HG02588 (cell line): ENCODE data around the gene TPSAB1.
"Not testable (repeated sequence)": the region's sequence is repeated elsewhere in the genome, so short reads cannot be mapped to it uniquely, and the experiment has no call there.

Source experiments
- ATAC-seq: cut with Tn5 transposase; IDR thresholded peaks from one replicate; pipeline ENCODE4 v1.9.1; 2021; ENCODE audit warnings: mild to moderate bottlenecking, moderate library complexity; ENCODE audit not compliant: unreplicated experiment

Gene TPSAB1

DNA sequence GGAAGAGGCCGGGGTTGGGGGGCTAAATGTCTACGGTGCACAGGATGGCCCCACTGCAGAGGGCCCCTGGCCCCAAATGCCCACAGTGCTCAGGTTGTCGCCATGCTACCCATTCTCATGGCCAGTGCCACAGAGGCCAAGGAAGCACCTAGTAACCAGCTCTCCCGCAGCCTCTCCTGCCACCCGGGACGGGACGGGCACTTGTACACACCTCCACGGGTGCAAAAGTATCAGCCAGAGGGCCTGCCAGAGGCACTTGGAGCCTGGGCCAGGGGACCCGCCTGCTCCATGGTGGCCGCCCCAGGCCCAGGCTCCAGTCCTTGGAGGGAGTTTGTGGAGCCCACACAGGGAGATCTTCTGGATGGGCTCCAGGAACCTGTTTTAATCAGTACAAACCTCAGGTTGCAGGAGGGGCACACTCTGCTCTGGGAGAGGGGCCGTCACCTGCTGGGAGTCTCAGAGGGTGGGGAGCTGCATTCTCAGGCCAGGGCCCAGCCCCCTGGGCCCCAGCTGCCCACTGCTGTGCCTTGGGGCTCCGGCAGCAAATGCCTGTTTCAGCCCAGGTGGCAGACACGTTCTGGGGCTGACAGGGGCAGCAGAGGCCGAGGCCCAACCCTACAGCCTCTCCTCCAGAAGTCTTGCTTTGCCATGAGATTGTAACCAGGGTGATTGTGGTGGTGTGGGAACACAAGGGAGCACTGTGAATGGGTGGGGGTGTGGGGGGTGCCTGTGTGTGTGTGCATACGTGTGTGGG is 23.3 kb downstream of the TPSAB1 start:
- no peak for ATAC-seq

- ATAC-seq: no peak
Observed at GRCh38 chr16:1264345-1265089, 24.0 kb downstream of the TPSAB1 start.

DNA sequence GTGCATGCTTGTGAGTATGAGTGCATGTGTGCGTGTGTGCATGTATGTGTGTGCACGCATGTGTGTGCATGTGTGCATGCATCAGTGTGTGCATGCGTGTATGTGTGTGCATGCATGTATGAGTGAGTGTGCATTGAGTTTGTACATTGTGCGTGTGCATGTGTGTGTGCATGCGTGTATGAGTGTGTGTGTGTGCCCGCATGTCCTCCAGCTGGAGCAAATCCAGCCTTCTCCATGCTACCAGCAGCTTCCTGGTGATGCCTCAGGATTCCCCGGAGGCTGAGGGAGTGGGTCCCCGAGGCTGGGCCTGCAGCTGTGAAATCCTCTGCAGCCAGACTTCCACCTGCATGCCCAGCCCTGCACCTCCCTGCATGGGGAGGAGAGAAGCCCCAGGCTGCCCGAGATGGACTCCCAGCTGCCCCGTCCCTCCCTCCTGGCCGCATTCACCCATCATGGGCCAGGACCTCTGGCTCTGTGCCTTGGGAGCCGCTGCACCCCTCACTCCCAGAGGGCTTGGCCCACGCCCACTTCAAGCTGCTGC is 24.7 kb downstream of the TPSAB1 start:
- no peak for ATAC-seq

- ATAC-seq: no peak
Observed at GRCh38 chr16:1265826-1266225, 25.3 kb downstream of the TPSAB1 start.

DNA sequence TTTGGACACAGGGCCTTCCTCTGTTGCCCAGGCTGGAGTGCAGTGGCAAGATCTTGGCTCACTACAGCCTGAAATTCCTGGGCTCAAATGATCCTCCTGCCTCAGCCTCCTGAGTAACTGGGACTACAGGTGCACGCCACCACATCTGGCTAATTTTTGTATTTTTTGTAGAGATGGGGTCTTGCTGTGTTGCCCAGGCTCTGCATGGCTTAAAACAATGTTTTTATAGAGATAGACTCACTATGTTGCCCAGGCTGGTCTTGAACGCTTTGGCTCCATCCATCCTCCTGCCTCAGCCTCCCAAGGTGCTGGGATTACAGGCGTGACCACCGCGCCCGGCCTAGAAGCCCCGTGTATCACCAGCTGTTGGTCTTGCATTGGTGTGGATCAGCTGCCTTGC is 28.9 kb downstream of the TPSAB1 start:
- not testable (repeated sequence) for ATAC-seq

DNA sequence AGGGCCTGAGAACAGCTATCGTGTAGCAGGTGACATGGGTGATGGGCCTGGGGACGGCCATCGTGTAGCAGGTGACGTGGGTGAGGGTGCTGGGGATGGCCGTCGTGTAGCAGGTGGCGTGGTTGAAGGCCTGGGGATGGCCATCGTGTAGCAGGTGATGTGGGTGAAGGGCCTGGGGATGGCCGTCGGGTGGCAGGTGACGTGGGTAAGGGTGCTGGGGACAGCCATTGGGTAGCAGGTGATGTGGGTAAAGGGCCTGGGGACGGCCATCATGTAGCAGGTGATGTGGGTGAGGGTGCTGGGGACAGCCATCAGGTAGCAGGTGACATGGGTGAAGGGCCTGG is 30.8 kb downstream of the TPSAB1 start:
- no peak for ATAC-seq

DNA sequence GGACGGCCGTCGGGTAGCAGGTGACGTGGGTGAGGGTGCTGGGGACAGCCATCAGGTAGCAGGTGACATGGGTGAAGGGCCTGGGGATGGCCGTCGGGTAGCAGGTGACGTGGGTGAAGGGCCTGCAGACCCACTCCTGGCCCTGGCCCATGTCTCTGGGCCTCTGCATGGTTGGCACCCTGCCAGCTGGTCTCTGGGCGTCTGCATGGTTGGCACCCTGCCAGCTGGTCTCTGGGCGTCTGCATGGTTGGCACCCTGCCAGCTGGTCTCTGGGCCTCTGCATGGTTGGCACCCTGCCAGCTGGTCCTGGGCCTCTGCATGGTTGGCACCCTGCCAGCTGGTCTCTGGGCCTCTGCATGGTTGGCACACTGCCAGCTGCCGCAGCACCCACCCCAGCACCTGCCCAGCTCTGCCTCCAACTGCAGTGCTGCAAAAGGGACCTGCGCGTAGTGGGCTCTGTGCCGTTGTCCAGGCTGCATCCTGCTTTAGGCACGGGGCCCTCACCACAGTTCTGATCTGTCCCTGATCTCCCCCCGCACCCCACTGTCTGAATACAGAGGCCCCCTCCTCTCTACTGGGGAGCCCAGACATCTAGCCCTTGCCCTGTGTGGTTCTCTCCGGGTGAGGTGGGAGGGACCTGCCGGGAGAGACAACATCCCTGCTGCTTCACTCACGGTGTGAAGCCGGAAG is 31.4 kb downstream of the TPSAB1 start:
- ATAC-seq: not testable (repeated sequence)

DNA sequence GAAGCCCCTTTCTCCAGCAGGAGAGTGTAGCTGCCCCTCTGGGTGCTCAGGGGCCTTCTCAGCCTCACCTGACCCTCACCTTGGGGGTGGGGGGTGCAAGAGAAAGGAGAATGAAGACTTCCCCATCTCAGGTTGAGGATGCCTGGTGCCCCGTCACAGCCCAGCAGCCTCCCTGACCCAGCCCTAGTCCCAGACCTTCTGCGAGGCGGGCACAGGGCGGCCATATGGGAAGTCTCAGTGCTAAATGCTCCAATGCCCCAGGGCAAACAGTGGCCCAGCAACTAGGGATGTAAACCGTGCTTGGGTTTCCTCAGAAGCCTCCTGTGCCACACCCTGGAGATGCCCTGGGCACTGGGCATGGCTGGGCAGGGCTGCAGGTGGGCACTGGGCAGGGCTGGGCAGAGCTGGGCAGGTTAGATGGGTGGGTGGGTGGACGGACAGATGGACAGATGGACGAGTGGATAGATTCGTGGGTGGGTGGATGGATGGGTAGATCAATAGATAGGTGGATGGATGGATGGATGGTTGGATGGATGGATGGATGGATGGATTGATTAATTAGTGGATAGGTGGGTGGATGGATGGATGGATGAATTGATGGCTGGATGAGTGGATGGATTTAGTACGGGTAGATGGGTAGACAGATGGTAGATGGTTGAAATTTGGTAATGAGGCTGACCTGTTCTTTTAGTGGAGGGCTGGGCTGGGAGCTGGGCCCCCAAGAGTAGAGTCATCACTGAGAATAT is 32.1 kb downstream of the TPSAB1 start:
- no peak for ATAC-seq

DNA sequence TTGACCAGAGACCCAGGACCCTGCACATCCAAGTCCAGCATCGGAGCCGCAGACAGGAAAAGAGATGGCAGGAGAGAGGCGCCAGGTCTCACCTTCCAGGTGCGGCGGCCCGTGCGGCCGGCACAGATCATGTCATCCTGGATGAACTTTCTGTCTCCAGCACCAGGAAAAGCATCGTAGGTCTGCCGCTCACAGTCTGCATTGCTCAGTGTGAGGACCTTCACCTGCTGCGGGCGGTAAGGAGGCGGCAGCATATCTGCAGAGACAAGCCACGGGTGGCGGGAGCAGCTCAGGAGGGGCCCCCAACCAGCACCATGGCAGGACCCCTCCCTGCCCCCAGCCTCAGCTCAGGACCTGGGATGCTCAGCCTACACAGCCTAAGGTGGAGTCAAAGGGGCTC is 33.3 kb downstream of the TPSAB1 start:
- no peak for ATAC-seq

DNA sequence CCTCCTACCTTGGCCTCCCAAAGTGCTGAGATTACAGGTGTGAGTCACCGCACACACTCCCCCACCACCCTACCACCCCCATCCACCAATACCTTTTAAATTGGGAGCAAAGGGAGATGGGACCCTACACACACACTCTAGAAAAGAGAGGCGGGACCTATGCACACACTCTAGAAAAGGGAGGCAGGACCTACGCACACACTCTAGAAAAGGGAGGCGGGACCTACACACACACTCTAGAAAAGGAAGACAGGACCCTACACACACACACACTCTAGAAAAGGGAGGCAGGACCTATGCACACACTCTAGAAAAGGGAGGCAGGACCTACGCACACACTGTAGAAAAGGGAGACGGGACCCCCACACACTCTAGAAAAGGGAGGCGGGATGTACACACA is 34.3 kb downstream of the TPSAB1 start:
- no peak for ATAC-seq

DNA sequence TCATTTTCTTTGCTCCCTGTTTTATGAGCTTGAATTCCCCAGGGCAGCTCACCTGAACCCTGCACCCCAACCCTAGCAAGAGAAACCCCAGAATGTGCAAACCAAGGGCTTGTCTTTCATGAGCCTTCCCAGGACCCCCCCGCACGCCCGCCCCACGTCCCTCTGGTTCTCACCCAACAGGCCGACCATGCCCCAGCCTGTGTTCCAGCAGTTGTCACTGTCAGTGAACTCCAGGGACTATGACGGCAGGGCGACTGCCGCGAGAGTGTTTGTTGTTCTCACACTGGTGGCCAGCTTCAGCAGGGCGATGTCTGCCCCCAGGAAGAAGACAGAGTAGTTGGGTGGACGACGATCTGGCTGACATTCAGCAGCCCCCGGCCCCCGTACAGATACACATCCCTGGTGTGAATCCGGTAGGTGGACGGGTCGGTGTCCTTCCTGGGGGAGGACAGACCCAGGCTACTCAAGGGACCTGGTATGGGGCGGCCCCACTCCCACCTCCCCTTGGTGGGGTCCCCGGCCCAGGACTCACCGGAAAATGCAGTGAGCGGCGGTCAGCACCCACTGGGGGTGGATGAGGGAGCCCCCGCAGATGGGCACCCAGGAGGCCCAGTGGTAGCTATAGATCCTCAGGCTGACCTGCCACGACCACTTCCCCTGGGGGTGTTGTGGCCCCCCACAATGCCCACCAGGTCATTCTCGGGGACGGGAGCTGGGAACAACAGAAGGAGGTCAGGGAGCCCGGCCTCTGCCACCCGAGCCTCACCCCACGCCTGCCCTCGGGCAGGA is 35.5 kb downstream of the TPSAB1 start:
- no peak for ATAC-seq

DNA sequence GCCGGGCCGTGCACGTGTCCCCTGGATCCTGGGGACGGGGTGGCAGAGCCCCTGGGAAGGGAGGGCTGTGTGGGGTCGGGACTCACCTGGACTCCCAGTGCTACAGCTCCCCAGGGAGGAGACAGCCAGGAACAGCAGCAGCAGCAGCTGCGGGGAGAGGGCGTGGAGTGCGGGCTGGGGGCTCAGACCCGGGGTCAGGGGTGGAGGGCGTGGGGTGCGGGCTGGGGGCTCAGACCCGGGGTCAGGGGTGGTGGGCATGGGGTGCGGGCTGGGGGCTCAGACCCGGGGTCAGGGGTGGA is 36.0 kb downstream of the TPSAB1 start:
- ATAC-seq: no peak

DNA sequence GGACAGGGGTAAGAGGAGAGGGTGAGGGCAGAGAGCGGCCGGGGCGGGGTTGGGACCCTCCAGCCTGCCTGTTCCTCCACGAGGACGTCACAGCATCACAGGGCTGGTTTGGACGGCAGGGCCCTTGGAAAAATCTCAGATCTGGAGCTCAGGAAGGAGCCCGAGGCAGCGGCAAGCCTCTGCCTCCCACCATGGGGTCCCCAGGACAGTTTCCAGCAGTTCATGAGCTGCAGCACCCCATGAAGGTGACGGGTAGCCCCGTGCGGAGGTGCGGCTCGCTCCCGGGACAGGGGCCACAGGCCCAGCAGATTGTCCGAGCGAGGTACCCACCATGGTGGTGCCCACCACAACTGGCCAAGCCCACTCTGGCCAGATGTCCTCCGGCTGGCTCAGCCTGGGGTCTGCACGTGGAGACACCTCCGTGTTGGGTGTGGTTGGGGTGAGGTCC is 36.7 kb downstream of the TPSAB1 start:
- no peak for ATAC-seq

GRCh38 chr16:1277617-1278282 is 37.2 kb downstream of the TPSAB1 start:
- no peak for ATAC-seq

DNA sequence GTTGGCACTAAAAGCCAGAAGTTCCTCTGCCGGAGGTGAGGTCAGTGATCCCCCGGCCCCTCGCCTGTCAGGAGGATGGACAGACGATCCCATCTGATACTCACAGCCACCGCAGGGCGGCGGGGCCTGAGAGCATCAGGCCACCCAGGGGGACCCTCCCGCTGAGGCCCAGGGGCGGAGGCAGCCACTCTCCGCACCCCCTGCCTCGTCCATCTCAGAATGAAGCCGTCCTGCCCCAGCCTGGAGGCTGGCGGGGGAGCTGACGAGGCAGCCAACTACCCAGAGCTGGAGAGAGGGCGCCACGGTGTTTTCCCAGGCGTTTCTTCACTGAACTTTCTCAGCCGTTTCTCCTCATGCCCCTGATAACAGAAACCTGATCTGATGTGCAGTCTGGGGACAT is 38.0 kb downstream of the TPSAB1 start:
- no peak for ATAC-seq

DNA sequence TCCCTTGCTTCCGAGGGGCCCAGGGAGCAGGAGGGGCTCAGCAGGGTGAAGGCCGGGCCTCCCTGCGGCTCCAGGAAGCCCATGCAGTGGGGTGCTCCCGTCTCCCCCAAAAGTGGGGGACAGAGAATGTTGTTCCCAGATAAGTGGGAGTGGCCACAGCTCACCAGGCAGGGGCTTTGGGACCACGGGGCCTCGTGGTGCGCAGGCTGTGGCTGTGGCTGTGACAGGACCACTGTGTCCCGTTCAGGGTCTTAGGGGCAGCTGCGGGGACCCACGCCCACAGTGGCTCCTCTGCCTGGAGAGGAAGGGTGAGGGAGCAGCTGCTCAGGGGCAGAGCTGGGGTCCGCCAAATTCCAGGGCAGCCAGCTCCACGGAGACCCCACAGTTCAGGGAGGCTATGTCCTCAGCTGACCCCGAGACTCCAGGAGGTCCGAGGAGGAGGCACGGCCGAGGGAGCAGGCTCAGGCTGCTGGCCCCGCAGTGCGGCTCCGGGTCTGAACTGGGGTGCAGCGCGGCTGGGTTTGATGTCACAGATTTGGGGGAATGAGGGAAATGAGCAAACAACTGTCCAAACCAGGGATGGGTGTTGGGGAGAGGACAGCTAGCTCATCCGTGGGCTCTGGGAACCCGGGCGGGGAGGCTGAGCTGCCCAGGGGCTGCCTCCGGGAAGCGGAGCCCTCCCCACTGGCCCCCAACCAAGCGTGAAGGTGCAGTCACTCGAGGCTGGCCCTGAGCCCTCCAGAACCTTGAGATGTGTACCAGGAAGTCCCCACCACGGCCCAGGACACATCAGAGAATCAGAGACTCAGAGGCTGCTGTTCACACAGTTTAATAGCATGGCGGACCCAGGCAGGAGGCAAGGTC is 38.8 kb downstream of the TPSAB1 start:
- ATAC-seq: no peak

DNA sequence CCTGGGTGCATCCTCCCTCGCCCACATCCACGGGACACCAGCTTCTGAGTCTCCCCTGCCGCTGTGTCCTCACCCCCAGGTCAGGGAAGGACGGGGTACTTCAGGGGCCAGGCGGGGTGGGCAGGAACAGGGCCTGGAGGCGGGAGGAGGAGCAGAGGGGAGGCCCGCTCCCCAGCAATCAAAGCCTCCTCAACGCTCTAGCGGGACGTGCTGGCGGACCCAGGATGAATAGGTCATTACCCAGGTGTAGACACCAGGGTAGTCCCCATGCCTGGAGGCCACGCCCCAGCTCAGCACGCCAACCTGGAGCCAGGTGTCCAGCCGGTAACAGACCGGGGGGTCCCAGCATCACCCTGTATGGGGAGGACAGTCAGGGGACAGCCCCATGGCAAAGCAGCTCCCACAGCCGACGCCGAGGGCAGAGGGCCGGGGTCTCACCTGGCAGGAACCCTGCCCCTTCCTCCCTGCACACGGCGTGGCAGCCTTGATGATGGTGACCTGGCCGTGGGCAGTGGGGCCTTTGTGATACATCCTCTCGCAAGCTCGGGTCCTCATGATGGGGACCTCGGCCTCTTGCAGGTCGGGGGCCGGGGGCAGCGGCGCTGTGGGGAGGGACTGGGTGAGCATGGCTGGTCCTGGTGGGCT is 39.6 kb downstream of the TPSAB1 start:
- no peak for ATAC-seq

DNA sequence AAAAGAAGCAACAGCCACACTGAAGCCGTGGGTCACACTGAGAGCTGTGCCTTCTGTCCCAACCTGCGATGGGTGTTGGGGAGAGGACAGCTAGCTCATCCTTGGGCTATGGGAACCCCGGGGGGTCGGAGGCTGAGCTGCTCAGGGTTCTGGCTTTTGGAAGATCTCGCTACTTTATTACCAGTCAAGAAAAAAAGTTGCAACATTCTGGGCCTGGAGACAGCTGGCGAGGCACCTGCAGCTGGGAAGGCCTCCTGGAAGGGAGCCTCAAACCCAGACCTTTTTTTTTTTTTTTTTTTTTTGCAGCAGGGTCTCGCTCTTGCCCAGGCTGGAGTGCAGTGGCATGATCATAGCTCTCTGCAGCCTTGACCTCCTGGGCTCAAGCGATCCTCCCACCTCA is 40.3 kb downstream of the TPSAB1 start:
- no peak for ATAC-seq
